ENCODE results near the gene PPDPF.

PPDPF gene

GRCh38 chr20:63533871-63534393, 13.4 kb downstream of the PPDPF start:
- no peak overlapping the region for H3K4me3 ChIP-seq (replicated peaks; ENCODE audit: insufficient read depth, low read length)
- TF ChIP-seq REST (IDR thresholded peaks at IDR 0.05; ENCODE audit: insufficient replicate concordance, low read depth) (no peak), POLR2AphosphoS5 (IDR thresholded peaks at IDR 0.05; ENCODE audit: low read depth) (no peak), SPI1 (IDR thresholded peaks at IDR 0.05; ENCODE audit: borderline replicate concordance, low read depth) (no peak), CTCF (IDR thresholded peaks at IDR 0.05; ENCODE audit: insufficient read depth, low read length) (no peak), GABPA (IDR thresholded peaks at IDR 0.05; ENCODE audit: low read depth) (no peak)
- H3K27me3 ChIP-seq (ENCODE audit: insufficient read depth, poor library complexity, severe bottlenecking), result peaks cover 9% of the 10 kb centered on the region
- DNase-seq (ENCODE audit: low read depth in 1 of 2, low spot score in 1 of 2), result no peak
- H3K27ac ChIP-seq (replicated peaks), result no peak overlapping the region

- no peak overlapping the region for H3K4me3 ChIP-seq (replicated peaks; ENCODE audit: insufficient read depth, low read length)
- TF ChIP-seq CTCF (IDR thresholded peaks at IDR 0.05; ENCODE audit: insufficient read depth, low read length), result no peak
- no peak for TF ChIP-seq SPI1 (IDR thresholded peaks at IDR 0.05; ENCODE audit: borderline replicate concordance, low read depth)
- no peak for TF ChIP-seq REST (IDR thresholded peaks at IDR 0.05; ENCODE audit: insufficient replicate concordance, low read depth)
- no peak for TF ChIP-seq POLR2AphosphoS5 (IDR thresholded peaks at IDR 0.05; ENCODE audit: low read depth)
- TF ChIP-seq GABPA (IDR thresholded peaks at IDR 0.05; ENCODE audit: low read depth), result no peak
- DNase-seq (ENCODE audit: low read depth in 1 of 2, low spot score in 1 of 2), result no peak
- H3K27ac ChIP-seq (replicated peaks), result no peak overlapping the region
- peaks cover 9% of the 10 kb centered on the region for H3K27me3 ChIP-seq (ENCODE audit: insufficient read depth, poor library complexity, severe bottlenecking)
These were observed 13.9 kb downstream of the PPDPF start for GRCh38 chr20:63534427-63534830.

- TF ChIP-seq SPI1 (IDR thresholded peaks at IDR 0.05; ENCODE audit: borderline replicate concordance, low read depth) (no peak), REST (IDR thresholded peaks at IDR 0.05; ENCODE audit: insufficient replicate concordance, low read depth) (no peak), GABPA (IDR thresholded peaks at IDR 0.05; ENCODE audit: low read depth) (no peak), POLR2AphosphoS5 (IDR thresholded peaks at IDR 0.05; ENCODE audit: low read depth) (no peak), CTCF (IDR thresholded peaks at IDR 0.05; ENCODE audit: insufficient read depth, low read length) (no peak)
- no peak overlapping the region for H3K4me3 ChIP-seq (replicated peaks; ENCODE audit: insufficient read depth, low read length)
- H3K27ac ChIP-seq (replicated peaks), result no peak overlapping the region
- H3K27me3 ChIP-seq (ENCODE audit: insufficient read depth, poor library complexity, severe bottlenecking), result peaks cover 14% of the 10 kb centered on the region
- DNase-seq (ENCODE audit: low read depth in 1 of 2, low spot score in 1 of 2), result no peak
These were observed 14.5 kb downstream of the PPDPF start for GRCh38 chr20:63534831-63535651.

Data from HL-60 (cell line).